Right atrium auricular region (tissue), 2 donors: ENCODE measurements around the gene ZBTB8B. TPM values are rescaled to one million over a fixed set of nuclear protein-coding genes. Genes with fewer than 3 reads are reported as not detected.
A peak's percentile ranks its signal among the peaks of the same experiment; 100 is the strongest.

Experiments
- DNase-seq: peaks from one replicate; pipeline ENCODE4 v3.0.0-alpha.2; 2019; ENCODE audit warnings: low spot score
- H3K27ac ChIP-seq, 2 donors: fragments of 200-600 bp; sonication (generic); 1 replicate in 1 of 2; 2 replicates in 1 of 2; pipeline ENCODE4 v1.5.1; 2016 to 2019
- H3K27me3 ChIP-seq, 2 donors: fragments of 200-600 bp; sonication (generic); one replicate each; pipeline versions ENCODE4 v1.5.1 to v1.6.0; 2017 to 2019
- H3K36me3 ChIP-seq: fragments of 200-600 bp; sonication (generic); one replicate; pipeline ENCODE4 v1.5.1; 2016
- H3K4me1 ChIP-seq, 2 donors: fragments of 200-600 bp; sonication (generic); one replicate each; pipeline versions ENCODE4 v1.5.1 to v1.6.0; 2017 to 2019
- H3K4me3 ChIP-seq, 2 donors: fragments of 200-600 bp; sonication (generic); 1 replicate in 1 of 2; 2 replicates in 1 of 2; pipeline ENCODE4 v1.5.1; 2017 to 2019; ENCODE audit warnings: mild to moderate bottlenecking in 1 of 2, moderate library complexity in 1 of 2
- H3K9me3 ChIP-seq, 2 donors: fragments of 200-600 bp; sonication (generic); one replicate each; pipeline ENCODE4 v1.5.1; 2019
- total RNA-seq, 2 donors: library from RNA; depleted of rRNA; stranded (reverse); fragments of >200 nt; gene quantifications; one replicate each; pipeline ENCODE4 v1.1.0, GENCODE V29; 2016
- TF ChIP-seq, protein P1 (sequence below), 2 donors: fragments of 200-600 bp; sonication (generic); IDR thresholded peaks; one replicate each; pipeline ENCODE4 v1.5.1; 2019; ENCODE audit warnings: antibody characterized with exemption in 2 of 2

Gene ZBTB8B
- total RNA-seq, 2 donors from 2014 or later = 0.04 TPM; not detected in 1

DNA sequence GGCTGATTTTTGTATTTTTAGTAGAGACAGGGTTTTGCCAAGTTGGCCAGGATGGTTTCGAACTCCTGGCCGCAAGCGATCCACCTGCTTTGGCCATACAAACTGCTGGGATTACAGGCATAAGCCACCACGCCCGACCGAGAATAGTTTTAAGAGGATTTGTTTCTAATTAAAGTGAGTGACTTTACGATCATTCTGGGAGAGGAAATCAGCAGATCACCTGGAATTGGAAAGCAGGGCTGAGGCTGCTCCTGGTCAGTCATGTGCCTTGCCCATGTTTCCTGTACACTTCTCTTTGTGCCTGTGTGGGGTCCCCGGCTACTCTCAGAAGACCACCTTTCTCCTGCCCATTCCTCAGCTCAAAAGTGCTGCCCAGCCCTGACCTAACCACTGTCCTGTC lies 33.9 kb downstream of the ZBTB8B start:
- no peaks in the 10 kb centered on the region for H3K27me3 ChIP-seq
- H3K27ac ChIP-seq = no peak overlapping the region
- TF ChIP-seq, protein P1, sequence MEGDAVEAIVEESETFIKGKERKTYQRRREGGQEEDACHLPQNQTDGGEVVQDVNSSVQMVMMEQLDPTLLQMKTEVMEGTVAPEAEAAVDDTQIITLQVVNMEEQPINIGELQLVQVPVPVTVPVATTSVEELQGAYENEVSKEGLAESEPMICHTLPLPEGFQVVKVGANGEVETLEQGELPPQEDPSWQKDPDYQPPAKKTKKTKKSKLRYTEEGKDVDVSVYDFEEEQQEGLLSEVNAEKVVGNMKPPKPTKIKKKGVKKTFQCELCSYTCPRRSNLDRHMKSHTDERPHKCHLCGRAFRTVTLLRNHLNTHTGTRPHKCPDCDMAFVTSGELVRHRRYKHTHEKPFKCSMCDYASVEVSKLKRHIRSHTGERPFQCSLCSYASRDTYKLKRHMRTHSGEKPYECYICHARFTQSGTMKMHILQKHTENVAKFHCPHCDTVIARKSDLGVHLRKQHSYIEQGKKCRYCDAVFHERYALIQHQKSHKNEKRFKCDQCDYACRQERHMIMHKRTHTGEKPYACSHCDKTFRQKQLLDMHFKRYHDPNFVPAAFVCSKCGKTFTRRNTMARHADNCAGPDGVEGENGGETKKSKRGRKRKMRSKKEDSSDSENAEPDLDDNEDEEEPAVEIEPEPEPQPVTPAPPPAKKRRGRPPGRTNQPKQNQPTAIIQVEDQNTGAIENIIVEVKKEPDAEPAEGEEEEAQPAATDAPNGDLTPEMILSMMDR (IDR thresholded peaks at IDR 0.05) = no peak
- DNase-seq = no peak
- peaks cover 0 to 21% of the 10 kb centered on the region in 2 donors for H3K4me1 ChIP-seq
- no peak overlapping the region for H3K4me3 ChIP-seq
- H3K36me3 ChIP-seq = no peaks in the 10 kb centered on the region
- H3K9me3 ChIP-seq = no peaks in the 10 kb centered on the region

DNA sequence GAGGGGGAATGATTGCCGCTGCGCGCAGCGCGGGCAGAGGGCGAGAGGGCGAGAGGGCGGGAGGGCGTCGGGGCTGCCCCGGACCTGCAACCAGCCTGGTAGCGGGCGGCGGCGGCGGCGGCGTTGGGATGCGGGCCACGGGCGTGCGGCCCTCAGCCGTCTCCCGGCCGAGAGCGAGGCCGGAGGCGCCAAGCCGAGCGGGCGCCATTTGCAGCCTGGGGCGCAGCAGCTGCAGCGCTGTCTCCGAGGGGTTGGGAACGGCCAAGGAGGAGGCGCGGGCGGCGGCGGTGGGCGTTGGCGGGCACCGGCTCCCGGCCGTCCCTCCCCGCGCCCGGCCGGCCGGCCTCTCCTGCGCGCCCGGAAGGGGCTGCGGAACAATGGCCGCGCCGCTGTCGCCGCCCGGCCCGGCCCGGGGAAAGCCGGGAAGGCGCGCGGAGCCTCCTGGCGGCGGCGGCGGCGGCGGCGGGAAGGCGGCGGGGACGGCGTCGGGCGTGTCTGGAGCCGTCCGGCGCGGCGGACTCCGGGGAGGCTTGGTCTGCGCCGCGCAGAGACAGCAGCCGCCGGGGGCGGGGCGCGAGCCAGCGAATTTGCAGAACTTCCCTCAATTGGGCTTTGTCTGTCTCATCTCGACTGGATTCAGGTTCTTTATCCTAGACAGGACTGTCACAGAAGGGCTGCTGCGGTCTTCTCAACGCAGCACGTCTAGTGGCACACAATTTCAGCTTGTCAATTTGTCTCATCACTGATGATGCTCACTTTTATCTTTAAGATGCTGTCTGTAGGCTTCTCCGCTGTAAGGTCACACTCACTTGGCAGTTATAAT lies 35.7 kb downstream of the ZBTB8B start:
- TF ChIP-seq, protein P1 (IDR thresholded peaks at IDR 0.05) = peak; percentile 12 to 23
- Histone ChIP-seq H3K27me3 (no peaks in the 10 kb centered on the region), H3K9me3 (no peaks in the 10 kb centered on the region), H3K4me3 (peak overlapping the region; percentile 70 to 72), H3K27ac (peak overlapping the region; percentile 87 to 94), H3K4me1 (peaks cover 0 to 18% of the 10 kb centered on the region in 2 donors), H3K36me3 (no peaks in the 10 kb centered on the region)
- DNase-seq = peak; percentile 76

DNA sequence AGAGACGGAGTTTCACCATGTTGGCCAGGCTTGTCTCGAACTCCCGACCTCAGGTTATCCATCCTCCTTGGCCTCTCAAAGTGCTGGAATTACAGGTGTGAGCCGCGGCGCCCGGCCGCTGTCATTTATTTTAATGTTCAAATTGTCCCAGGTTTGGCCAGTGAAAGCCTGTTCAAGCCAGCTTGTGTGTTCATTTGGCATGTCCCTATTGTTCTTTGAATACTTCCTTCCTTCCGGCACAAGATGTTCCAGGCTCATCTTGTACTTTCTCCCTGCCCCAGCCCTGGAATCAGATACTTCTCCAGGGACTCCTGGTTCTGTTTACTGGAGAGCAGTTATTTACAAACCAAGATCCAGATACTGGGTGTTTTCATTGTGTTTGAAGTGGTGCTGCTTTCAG lies 37.0 kb downstream of the ZBTB8B start:
- H3K9me3 ChIP-seq = no peaks in the 10 kb centered on the region
- H3K4me1 ChIP-seq = peaks cover 0 to 18% of the 10 kb centered on the region in 2 donors
- TF ChIP-seq, protein P1 (IDR thresholded peaks at IDR 0.05) = no peak
- no peaks in the 10 kb centered on the region for H3K27me3 ChIP-seq
- no peak overlapping the region for H3K4me3 ChIP-seq
- H3K27ac ChIP-seq = peak overlapping the region; percentile 78 to 94
- peak; percentile 71 for DNase-seq
- no peaks in the 10 kb centered on the region for H3K36me3 ChIP-seq

DNA sequence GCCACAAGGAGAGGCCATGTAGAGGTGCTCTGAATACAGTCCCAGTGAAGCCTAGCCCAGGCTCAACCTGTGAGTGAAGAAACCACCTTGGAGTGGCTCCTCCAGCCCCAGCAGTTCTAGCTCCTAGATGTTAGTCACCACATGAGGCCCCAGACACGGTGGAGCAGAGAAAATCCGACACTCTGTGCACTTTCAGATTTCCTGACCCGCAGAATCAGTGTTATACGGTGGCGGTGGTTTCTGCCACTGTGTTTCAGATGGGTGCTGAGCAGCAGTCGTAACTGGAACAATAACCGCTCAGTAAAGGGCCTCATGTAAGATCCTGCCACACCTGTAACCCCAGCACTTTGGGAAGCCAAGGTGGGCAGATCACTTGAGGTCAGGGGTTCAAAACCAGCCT lies 38.3 kb downstream of the ZBTB8B start:
- Histone ChIP-seq H3K27me3 (no peaks in the 10 kb centered on the region), H3K9me3 (no peaks in the 10 kb centered on the region), H3K36me3 (no peaks in the 10 kb centered on the region), H3K27ac (peak overlapping the region; percentile 65 to 78), H3K4me3 (no peak overlapping the region), H3K4me1 (peaks cover 0 to 18% of the 10 kb centered on the region in 2 donors)
- TF ChIP-seq, protein P1 (IDR thresholded peaks at IDR 0.05) = no peak
- DNase-seq = no peak

DNA sequence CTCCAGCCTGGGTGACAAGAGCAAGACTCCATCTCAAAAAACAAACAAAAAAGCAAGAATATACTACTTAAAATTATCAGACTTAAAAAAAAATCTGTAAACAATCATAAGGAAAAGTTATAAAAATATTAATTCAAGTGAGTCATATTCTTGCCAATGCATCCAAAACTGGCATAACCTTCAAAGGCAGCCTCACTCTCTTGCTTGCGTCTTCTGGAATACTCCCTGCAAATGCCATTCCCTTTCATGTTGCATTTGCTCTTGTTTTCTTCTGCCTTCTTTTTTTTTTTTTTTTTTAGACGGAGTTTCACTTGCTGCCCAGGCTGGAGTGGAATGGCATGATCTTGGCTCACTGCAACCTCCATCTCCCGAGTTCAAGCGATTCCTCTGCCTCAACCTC lies 42.1 kb downstream of the ZBTB8B start:
- TF ChIP-seq, protein P1 (IDR thresholded peaks at IDR 0.05) = no peak
- Histone ChIP-seq H3K36me3 (no peaks in the 10 kb centered on the region), H3K4me1 (peaks cover 0 to 5% of the 10 kb centered on the region in 2 donors), H3K9me3 (no peaks in the 10 kb centered on the region), H3K27me3 (no peaks in the 10 kb centered on the region), H3K27ac (no peak overlapping the region), H3K4me3 (no peak overlapping the region)
- no peak for DNase-seq
